ENCODE results near the gene SLC10A7. TPM values are rescaled to one million over a fixed set of nuclear protein-coding genes. Genes with fewer than 3 reads are reported as not detected.

The SLC10A7 gene
- total RNA-seq, 1 experiment from 2014 or later = 3.9 TPM

GRCh38 chr4:146548443-146548842 is 26.7 kb upstream of the SLC10A7 start:
- Histone ChIP-seq H3K79me1 (ENCODE audit: insufficient read depth, low read depth, low read length, poor library complexity, severe bottlenecking) (no peaks in the 10 kb centered on the region), H2BK12ac (ENCODE audit: insufficient read length, low read depth, low read length) (no peak overlapping the region), H2BK5ac (ENCODE audit: insufficient read length, low read length) (no peak overlapping the region), H3K9me3 (ENCODE audit: control insufficient read depth, low read depth, low read length) (no peaks in the 10 kb centered on the region), H3K23me2 (ENCODE audit: insufficient read length, low read depth, low read length, poor library complexity, severe bottlenecking) (no peaks in the 10 kb centered on the region), H4K8ac (replicated peaks; ENCODE audit: insufficient read length, low read depth, low read length) (no peak overlapping the region), H3K56ac (ENCODE audit: insufficient read length, low read depth, low read length) (no peak overlapping the region), H3K9ac (ENCODE audit: extremely low read depth, insufficient read length, low read length) (no peak overlapping the region), H2BK15ac (ENCODE audit: low read depth, low read length) (no peak overlapping the region), H2AK5ac (ENCODE audit: insufficient read length, low read length) (no peak overlapping the region), H2BK120ac (ENCODE audit: low read depth, low read length, poor library complexity, severe bottlenecking) (no peak overlapping the region), H3K4ac (ENCODE audit: low read depth, low read length) (no peak overlapping the region), H3K4me1 (ENCODE audit: insufficient read depth, low read length) (peaks cover 2% of the 10 kb centered on the region; the same call in 1 of the 2 replicates), H3K4me2 (ENCODE audit: insufficient read depth, insufficient read length, low read length) (no peak overlapping the region), H3K18ac (ENCODE audit: insufficient read length, low read depth, low read length) (no peak overlapping the region), H3K27ac (ENCODE audit: insufficient read length, low read depth, low read length) (no peak overlapping the region), H2BK20ac (ENCODE audit: low read depth, low read length, poor library complexity, severe bottlenecking) (no peak overlapping the region), H4K5ac (ENCODE audit: insufficient read length, low read depth, low read length) (no peak overlapping the region), H3K27me3 (ENCODE audit: insufficient read depth, low read length) (no peaks in the 10 kb centered on the region), H3T11ph (ENCODE audit: low read length) (no peak overlapping the region), H3K23ac (ENCODE audit: insufficient read length, low read depth, low read length) (no peak overlapping the region), H2AFZ (ENCODE audit: low read length) (no peak overlapping the region), H4K91ac (ENCODE audit: insufficient read length, low read depth, low read length) (no peak overlapping the region), H3K14ac (ENCODE audit: insufficient read depth, low read length) (no peak overlapping the region), H4K20me1 (ENCODE audit: control insufficient read depth, insufficient read depth, insufficient read length) (no peaks in the 10 kb centered on the region), H3K79me2 (ENCODE audit: insufficient read depth, low read length) (no peaks in the 10 kb centered on the region)
- Mint-ChIP-seq H3K27me3 (ENCODE audit: low read depth) (peaks cover 2% of the 10 kb centered on the region; the same call in 1 of the 2 replicates), H3K9me3 (no peaks in the 10 kb centered on the region; a peak in 1 of 5 replicates), H3K27ac (no peak overlapping the region), H3K36me3 (ENCODE audit: insufficient read depth in 1 of 3, low read depth in 3 of 3) (no peaks in the 10 kb centered on the region), H3K4me3 (no peak overlapping the region), H3K4me1 (peaks cover 4 to 9% of the 10 kb centered on the region in 2 experiments; a peak in 3 of 4 replicates)
- no peak for DNase-seq
- TF ChIP-seq CTCF (conservative IDR thresholded peaks at IDR 0.05) = no peak
- WGBS (ENCODE audit: extremely low coverage, insufficient read length, low lambda C conversion rate) = no CpG with 5 or more reads among the region's 1 CpG
